Activated effector memory CD4-positive, alpha-beta T cell treated with anti-CD3 and anti-CD28 coated beads, Interleukin-2, amount 50 U/mL, for 16 hours (primary cell): ENCODE measurements around the gene RAPGEF3.

Experiments
- DNase-seq: peaks from one replicate; pipeline ENCODE4 v3.0.0-alpha.2; 2020

The RAPGEF3 gene

GRCh38 chr12:47789712-47790489 lies 31.2 kb upstream of the RAPGEF3 start:
- DNase-seq: no peak

GRCh38 chr12:47789141-47789540 lies 30.5 kb upstream of the RAPGEF3 start:
- DNase-seq: no peak

- DNase-seq: no peak
These were observed 29.1 kb upstream of the RAPGEF3 start for GRCh38 chr12:47787596-47788319.

GRCh38 chr12:47786662-47787280 lies 28.1 kb upstream of the RAPGEF3 start:
- DNase-seq: no peak

- DNase-seq: no peak
These were observed 27.4 kb upstream of the RAPGEF3 start for GRCh38 chr12:47785887-47786661.

GRCh38 chr12:47785036-47785886 lies 26.6 kb upstream of the RAPGEF3 start:
- no peak for DNase-seq

- no peak for DNase-seq
These were observed 25.4 kb upstream of the RAPGEF3 start for GRCh38 chr12:47783821-47784819.

GRCh38 chr12:47783024-47783755 lies 24.5 kb upstream of the RAPGEF3 start:
- no peak for DNase-seq

GRCh38 chr12:47782372-47782770 lies 23.7 kb upstream of the RAPGEF3 start:
- no peak for DNase-seq

- no peak for DNase-seq
These were observed 23.0 kb upstream of the RAPGEF3 start for GRCh38 chr12:47781479-47782371.

GRCh38 chr12:47779943-47780504 lies 21.3 kb upstream of the RAPGEF3 start:
- no peak for DNase-seq

GRCh38 chr12:47779301-47779942 lies 20.7 kb upstream of the RAPGEF3 start:
- DNase-seq: peak; percentile 97

- DNase-seq: no peak
These were observed 20.2 kb upstream of the RAPGEF3 start for GRCh38 chr12:47778881-47779280.

GRCh38 chr12:47777741-47778558 lies 19.3 kb upstream of the RAPGEF3 start:
- no peak for DNase-seq

- DNase-seq: no peak
These were observed 18.5 kb upstream of the RAPGEF3 start for GRCh38 chr12:47777151-47777550.

GRCh38 chr12:47776471-47777143 lies 17.9 kb upstream of the RAPGEF3 start:
- DNase-seq: no peak
